CD14-positive monocyte (primary cell): ENCODE measurements around the gene ABL2. TPM values are rescaled to one million over a fixed set of nuclear protein-coding genes. Genes with fewer than 3 reads are reported as not detected.
"Not testable (repeated sequence)": the region's sequence is repeated elsewhere in the genome, so short reads cannot be mapped to it uniquely, and the experiment has no call there.

Experiments used
- DNase-seq, 3 donors: peaks; one replicate each; pipeline ENCODE4 v3.0.0-alpha.2; 2011 to 2022
- H2AFZ ChIP-seq: 2 replicates; pipeline ENCODE4 v1.6.0; 2012; ENCODE audit warnings: mild to moderate bottlenecking, low read depth, low read length, inconsistent platforms; ENCODE audit not compliant: insufficient read depth, poor library complexity, severe bottlenecking
- H3K27ac ChIP-seq, 2 donors: 1 replicate in 1 of 2; 2 replicates in 1 of 2; pipeline ENCODE4 v1.5.1; 2012 to 2013; ENCODE audit warnings: low read length in 2 of 2, control low read depth in 1 of 2, inconsistent platforms in 1 of 2, low read depth in 1 of 2, mild to moderate bottlenecking in 1 of 2
- H3K27me3 ChIP-seq, 2 donors: one replicate each; pipeline versions ENCODE4 v1.6.0 to v1.6.1; 2011 to 2013; ENCODE audit warnings: low read length in 2 of 2; ENCODE audit not compliant: control insufficient read depth in 2 of 2, insufficient read depth in 2 of 2
- H3K36me3 ChIP-seq, 2 donors: replicated peaks in 1 of 2; 1 replicate in 1 of 2; 2 replicates in 1 of 2; pipeline versions ENCODE4 v1.5.1 to v1.6.1; 2012 to 2013; ENCODE audit warnings: low read length in 2 of 2, control low read depth in 1 of 2, inconsistent platforms in 1 of 2, mild to moderate bottlenecking in 1 of 2; ENCODE audit not compliant: insufficient read depth in 2 of 2, control insufficient read depth in 1 of 2
- H3K4me1 ChIP-seq, 2 donors: 1 replicate in 1 of 2; 2 replicates in 1 of 2; pipeline versions ENCODE4 v1.5.1 to v1.6.1; 2012 to 2013; ENCODE audit warnings: low read length in 2 of 2, control low read depth in 1 of 2, inconsistent platforms in 1 of 2, mild to moderate bottlenecking in 1 of 2, moderate library complexity in 1 of 2; ENCODE audit not compliant: insufficient read depth in 2 of 2, control insufficient read depth in 1 of 2
- H3K4me2 ChIP-seq: replicated peaks from 2 replicates; pipeline ENCODE3; 2012; ENCODE audit warnings: low read length, moderate library complexity, mild to moderate bottlenecking; ENCODE audit not compliant: poor library complexity, severe bottlenecking; ENCODE audit errors: extremely low read depth
- H3K4me3 ChIP-seq, 3 experiments: fragments of 200-600 bp in 1 of 3; sonication (generic) in 1 of 3; replicated peaks in 1 of 3; 1 replicate in 2 of 3; 2 replicates in 1 of 3; pipeline ENCODE4 v1.5.1; 2011 to 2013; ENCODE audit warnings: low read length in 3 of 3, mild to moderate bottlenecking in 3 of 3, control low read depth in 2 of 3, low read depth in 2 of 3, inconsistent platforms in 1 of 3, moderate library complexity in 1 of 3
- H3K79me2 ChIP-seq: 2 replicates; pipeline ENCODE4 v1.6.0; 2012; ENCODE audit warnings: mild to moderate bottlenecking, control low read depth, inconsistent platforms, low read length, moderate library complexity; ENCODE audit not compliant: insufficient read depth
- H3K9ac ChIP-seq: 2 replicates; pipeline ENCODE4 v1.6.0; 2017; ENCODE audit warnings: low read length, mild to moderate bottlenecking; ENCODE audit not compliant: insufficient read depth, poor library complexity, severe bottlenecking
- H3K9me3 ChIP-seq, 2 donors: replicated peaks in 1 of 2; 1 replicate in 1 of 2; 2 replicates in 1 of 2; pipeline versions ENCODE4 v1.5.1 to v1.6.1; 2012 to 2013; ENCODE audit warnings: low read length in 2 of 2, control low read depth in 1 of 2; ENCODE audit not compliant: control insufficient read depth in 1 of 2, insufficient read depth in 1 of 2
- H4K20me1 ChIP-seq: 2 replicates; pipeline ENCODE4 v1.6.0; 2012; ENCODE audit warnings: mild to moderate bottlenecking, low read length, control low read depth, moderate library complexity; ENCODE audit not compliant: insufficient read depth
- H3K27ac Mint-ChIP-seq, 7 donors: one replicate each; pipeline ENCODE4 v1.8.0; 2020; ENCODE audit warnings: mild to moderate bottlenecking in 7 of 7, mixed read lengths in 7 of 7, moderate library complexity in 6 of 7, inconsistent platforms in 2 of 7
- H3K27me3 Mint-ChIP-seq, 3 donors: one replicate each; pipeline ENCODE4 v1.8.0; 2021 to 2022; ENCODE audit warnings: low read depth in 3 of 3, mild to moderate bottlenecking in 3 of 3, mixed read lengths in 3 of 3, moderate library complexity in 3 of 3, inconsistent platforms in 1 of 3
- H3K36me3 Mint-ChIP-seq, 2 donors: one replicate each; pipeline ENCODE4 v1.8.0; 2020; ENCODE audit warnings: mixed read lengths in 2 of 2, inconsistent platforms in 1 of 2, mild to moderate bottlenecking in 1 of 2
- H3K4me1 Mint-ChIP-seq: one replicate; pipeline ENCODE4 v1.8.0; 2020; ENCODE audit warnings: mild to moderate bottlenecking, mixed read lengths
- H3K4me3 Mint-ChIP-seq, 2 donors: one replicate each; pipeline ENCODE4 v1.8.0; 2020; ENCODE audit warnings: mild to moderate bottlenecking in 2 of 2, mixed read lengths in 2 of 2, moderate library complexity in 1 of 2
- H3K9me3 Mint-ChIP-seq, 7 donors: one replicate each; pipeline ENCODE4 v1.8.0; 2020 to 2022; ENCODE audit warnings: mixed read lengths in 7 of 7, mild to moderate bottlenecking in 6 of 7, moderate library complexity in 6 of 7, inconsistent platforms in 2 of 7
- WGBS: methylation state at CpG from one replicate; pipeline ENCODE4 v1.1.5; 2013; ENCODE audit warnings: missing lambda C conversion rate; ENCODE audit not compliant: insufficient coverage; 5-methylcytosine and 5-hydroxymethylcytosine counted together
- intact Hi-C, 2 donors: fragments of 100-400 bp; cut with micrococcal nuclease; formaldehyde crosslinking; loops; one replicate each; pipeline versions ENCODE4 v1.15.0 to v1.15.1; 2023
- polyA plus RNA-seq, 3 donors: library from polyadenylated mRNA; depleted of rRNA in 1 of 3; unstranded in 2 of 3; stranded (reverse) in 1 of 3; fragments of 300-500 nt in 2 of 3; fragments of >200 nt in 1 of 3; fragmentation: Illumina TruSeq in 2 of 3; gene quantifications; 1 replicate in 2 of 3; 2 replicates in 1 of 3; pipeline ENCODE4 v1.2.3, GENCODE V29; 2012 to 2021
- TF ChIP-seq, protein P1 (sequence below): fragments of 200-600 bp; IDR thresholded peaks from one replicate; pipeline ENCODE4 v1.8.0; 2022; ENCODE audit warnings: antibody characterized with exemption, mild to moderate bottlenecking

Gene ABL2
- polyA plus RNA-seq, 3 donors, result 0.20 to 2.1 (median 1.4) TPM

DNA sequence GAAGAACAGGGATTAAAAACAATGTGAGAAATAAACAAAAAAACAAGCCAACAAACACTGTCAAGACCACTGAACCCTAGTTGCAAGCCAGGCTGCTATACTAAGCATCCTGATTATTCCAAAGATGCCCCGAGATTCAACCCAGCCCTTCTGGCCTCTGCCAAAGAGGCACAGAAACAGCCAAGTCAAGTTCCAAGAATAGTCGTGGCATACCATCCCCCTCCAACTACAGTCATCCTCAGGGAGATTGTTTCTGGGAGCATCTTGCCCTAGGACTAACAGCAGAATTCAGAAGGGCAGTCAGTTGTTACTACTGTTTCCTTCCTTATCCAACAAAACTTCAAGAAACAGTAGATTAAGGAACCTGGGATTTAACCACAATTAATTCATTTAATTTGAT lies 52.3 kb downstream of the ABL2 start:
- H4K20me1 ChIP-seq, result no peaks in the 10 kb centered on the region
- no peaks in the 10 kb centered on the region for H3K36me3 ChIP-seq
- no peak overlapping the region for H3K4me2 ChIP-seq
- peaks cover 13% of the 10 kb centered on the region for H3K4me1 Mint-ChIP-seq
- H2AFZ ChIP-seq, result no peak overlapping the region
- H3K27me3 ChIP-seq, result no peaks in the 10 kb centered on the region
- WGBS, result 88% methylated on average over 2 of the region's 2 CpGs
- H3K4me3 ChIP-seq, result no peak overlapping the region
- no peak overlapping the region for H3K4me3 Mint-ChIP-seq
- H3K9me3 ChIP-seq, result no peaks in the 10 kb centered on the region
- peaks cover 16 to 18% of the 10 kb centered on the region in 2 donors for H3K4me1 ChIP-seq
- intact Hi-C loops, result no loop called here
- no peak overlapping the region for H3K9ac ChIP-seq
- no peaks in the 10 kb centered on the region for H3K9me3 Mint-ChIP-seq
- H3K27ac ChIP-seq, result no peak overlapping the region
- no peak for DNase-seq
- H3K79me2 ChIP-seq, result peaks cover 17% of the 10 kb centered on the region
- H3K36me3 Mint-ChIP-seq, result no peaks in the 10 kb centered on the region
- H3K27ac Mint-ChIP-seq, result no peak overlapping the region
- TF ChIP-seq, protein P1, sequence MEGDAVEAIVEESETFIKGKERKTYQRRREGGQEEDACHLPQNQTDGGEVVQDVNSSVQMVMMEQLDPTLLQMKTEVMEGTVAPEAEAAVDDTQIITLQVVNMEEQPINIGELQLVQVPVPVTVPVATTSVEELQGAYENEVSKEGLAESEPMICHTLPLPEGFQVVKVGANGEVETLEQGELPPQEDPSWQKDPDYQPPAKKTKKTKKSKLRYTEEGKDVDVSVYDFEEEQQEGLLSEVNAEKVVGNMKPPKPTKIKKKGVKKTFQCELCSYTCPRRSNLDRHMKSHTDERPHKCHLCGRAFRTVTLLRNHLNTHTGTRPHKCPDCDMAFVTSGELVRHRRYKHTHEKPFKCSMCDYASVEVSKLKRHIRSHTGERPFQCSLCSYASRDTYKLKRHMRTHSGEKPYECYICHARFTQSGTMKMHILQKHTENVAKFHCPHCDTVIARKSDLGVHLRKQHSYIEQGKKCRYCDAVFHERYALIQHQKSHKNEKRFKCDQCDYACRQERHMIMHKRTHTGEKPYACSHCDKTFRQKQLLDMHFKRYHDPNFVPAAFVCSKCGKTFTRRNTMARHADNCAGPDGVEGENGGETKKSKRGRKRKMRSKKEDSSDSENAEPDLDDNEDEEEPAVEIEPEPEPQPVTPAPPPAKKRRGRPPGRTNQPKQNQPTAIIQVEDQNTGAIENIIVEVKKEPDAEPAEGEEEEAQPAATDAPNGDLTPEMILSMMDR, result no peak
- no peaks in the 10 kb centered on the region for H3K27me3 Mint-ChIP-seq

DNA sequence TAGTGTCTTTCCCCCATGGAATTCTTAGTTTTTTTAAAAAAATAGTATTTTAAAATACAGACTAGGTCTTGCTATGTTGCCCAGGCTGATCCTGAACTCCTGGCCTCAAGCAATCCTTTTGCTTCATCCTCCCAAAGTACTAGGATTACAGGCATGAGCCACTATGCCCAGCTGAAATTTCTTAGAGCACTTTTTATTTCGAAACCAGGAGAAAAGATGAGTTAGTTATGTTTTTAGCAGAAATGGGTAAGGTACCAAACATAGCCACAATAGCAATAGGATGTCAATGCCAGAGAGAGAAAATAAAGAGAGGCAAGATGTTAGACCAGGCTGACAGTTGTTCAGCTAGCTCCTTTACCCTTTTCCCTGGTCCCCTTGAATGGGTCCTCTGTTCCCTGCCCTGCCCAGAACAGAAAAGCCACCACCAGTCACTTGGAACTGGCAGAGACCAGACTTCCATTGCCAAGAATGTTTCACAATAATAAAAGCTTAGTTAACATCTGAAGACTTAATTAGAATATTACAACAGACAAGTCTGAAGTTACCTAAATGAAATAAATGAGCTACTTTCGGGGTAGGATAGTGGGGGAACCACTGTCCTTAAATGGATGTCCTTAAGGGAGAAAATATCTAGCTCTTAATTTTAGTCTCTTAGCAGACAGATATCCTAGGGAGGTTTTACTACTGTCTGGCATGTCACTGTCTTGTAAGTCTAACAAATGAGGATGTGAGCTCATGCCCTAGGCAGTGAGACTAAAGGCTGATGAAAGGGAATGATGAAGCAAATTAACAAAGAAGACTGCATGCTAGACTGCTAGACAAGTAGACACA lies 54.3 kb downstream of the ABL2 start:
- Histone ChIP-seq H3K27me3 (no peaks in the 10 kb centered on the region), H3K4me3 (peak overlapping the region in 2 of 3 experiments; percentile 12 to 28), H3K4me2 (peak overlapping the region; percentile 53), H3K9me3 (no peaks in the 10 kb centered on the region), H3K9ac (peak overlapping the region; percentile 29), H4K20me1 (no peaks in the 10 kb centered on the region), H3K4me1 (peaks cover 16 to 18% of the 10 kb centered on the region in 2 donors), H2AFZ (peak overlapping the region; percentile 25), H3K36me3 (no peaks in the 10 kb centered on the region), H3K27ac (peak overlapping the region; percentile 77 to 86), H3K79me2 (peaks cover 22% of the 10 kb centered on the region)
- peak; percentile 81 to 95 (median 91) for DNase-seq
- Mint-ChIP-seq H3K36me3 (no peaks in the 10 kb centered on the region), H3K27ac (peak overlapping the region; percentile 86 to 95 (median 91)), H3K9me3 (no peaks in the 10 kb centered on the region), H3K27me3 (no peaks in the 10 kb centered on the region), H3K4me1 (peaks cover 13% of the 10 kb centered on the region), H3K4me3 (peak overlapping the region in 1 of 2 donors; percentile 70)
- intact Hi-C loops, result no loop called here
- WGBS, result no CpG with 5 or more reads among the region's 2 CpGs
- TF ChIP-seq, protein P1, result no peak

DNA sequence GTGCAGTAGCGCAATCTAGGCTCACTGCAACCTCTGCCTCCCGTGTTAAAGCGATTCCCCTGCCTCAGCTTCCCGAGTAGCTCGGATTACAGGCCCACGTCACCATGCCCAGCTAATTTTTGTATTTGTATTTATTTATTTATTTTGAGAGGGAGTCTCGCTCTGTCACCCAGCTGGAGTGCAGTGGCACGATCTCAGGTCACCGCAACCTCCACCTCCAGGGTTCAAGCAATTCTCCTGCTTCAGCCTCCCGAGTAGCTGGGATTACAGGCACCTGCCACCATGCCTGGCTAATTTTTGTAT lies 59.1 kb downstream of the ABL2 start:
- no CpG with 5 or more reads among the region's 10 CpGs for WGBS
- H3K4me3 Mint-ChIP-seq, H3K9me3 ChIP-seq, H2AFZ ChIP-seq, H3K9ac ChIP-seq, H3K36me3 Mint-ChIP-seq, H3K4me3 ChIP-seq, H3K36me3 ChIP-seq, H3K27me3 Mint-ChIP-seq, H3K27me3 ChIP-seq, H3K4me2 ChIP-seq, H3K27ac Mint-ChIP-seq, intact Hi-C loops, H3K9me3 Mint-ChIP-seq, DNase-seq, H4K20me1 ChIP-seq, H3K27ac ChIP-seq: not testable (repeated sequence)
- peaks cover 25% of the 10 kb centered on the region for H3K4me1 Mint-ChIP-seq
- peaks cover 11% of the 10 kb centered on the region for H3K79me2 ChIP-seq
- peaks cover 15 to 24% of the 10 kb centered on the region in 2 donors for H3K4me1 ChIP-seq
